ENCODE measurements around the gene LRP5. TPM values are rescaled to one million over a fixed set of nuclear protein-coding genes. Genes with fewer than 3 reads are reported as not detected.
A peak's percentile ranks its signal among the peaks of the same experiment; 100 is the strongest.

Gene LRP5
- total and polyA plus RNA-seq, 9 of the 15 experiments (the other 6 are each of a cell fraction or from before 2014, with no cell fraction given) = 0.48 to 44.2 (median 13.5) TPM

- TF ChIP-seq KAT7 (CRISPR knock-in tag; IDR thresholded peaks at IDR 0.05; ENCODE audit: borderline replicate concordance) (0 out of 2 replicates have a peak, but pooled peaks have one; percentile 7), TARDBP (IDR thresholded peaks at IDR 0.05) (no peak), RFX5 (IDR thresholded peaks at IDR 0.05; ENCODE audit: low read depth, low read length) (no peak), ELF4 (CRISPR knock-in tag; IDR thresholded peaks at IDR 0.05) (no peak), PCBP1 (IDR thresholded peaks at IDR 0.05; ENCODE audit: low read depth, low read length, poor library complexity, severe bottlenecking) (no peak), PML (IDR thresholded peaks at IDR 0.05; ENCODE audit: low read length) (no peak), MCM3 (IDR thresholded peaks at IDR 0.05) (no peak), NFIC (IDR thresholded peaks at IDR 0.05) (no peak; the same call in 1 of the 2 replicates), ZBTB40 (IDR thresholded peaks at IDR 0.05) (no peak), ZBTB40 (CRISPR knock-in tag; IDR thresholded peaks at IDR 0.05) (no peak), SIN3B (IDR thresholded peaks at IDR 0.05; ENCODE audit: low read depth) (peak; percentile 76), TAF1 (IDR thresholded peaks at IDR 0.05; ENCODE audit: control insufficient read depth, extremely low read depth, insufficient read depth, low read length, severe bottlenecking) (peak; percentile 30), GABPA (tag; conservative IDR thresholded peaks at IDR 0.05; ENCODE audit: low read depth) (peak; percentile 64; the same call in 1 of the 2 replicates), BRD9 (IDR thresholded peaks at IDR 0.05; ENCODE audit: low read depth, partially characterized antibody) (no peak), HNRNPLL (IDR thresholded peaks at IDR 0.05; ENCODE audit: low read depth, low read length, poor library complexity, severe bottlenecking) (peak; percentile 36), ZNF444 (CRISPR knock-in tag; IDR thresholded peaks at IDR 0.05) (no peak), ZNF324 (CRISPR knock-in tag; IDR thresholded peaks at IDR 0.05) (no peak), RBFOX2 (IDR thresholded peaks at IDR 0.05; ENCODE audit: low read depth, low read length) (peak; percentile 87), U2AF1 (optimal IDR thresholded peaks at IDR 0.05; ENCODE audit: low read depth, low read length) (no peak), SETDB1 (IDR thresholded peaks at IDR 0.05; ENCODE audit: low read length) (no peak), CBX8 (IDR thresholded peaks at IDR 0.05; ENCODE audit: borderline replicate concordance, extremely low read depth, low read depth, low read length, poor library complexity, severe bottlenecking) (no peak)
These were observed 148.6 kb downstream of the LRP5 start, which contains the start of gene PPP6R3 (continued) for GRCh38 chr11:68460741-68461574.

Data from K562 (cell line).